Mucosa of stomach (tissue), 1 donor: ENCODE results near the gene SMURF1.

ENCODE experiments used
- H3K27me3 ChIP-seq: one replicate; pipeline ENCODE4 v1.7.0; 2013; ENCODE audit warnings: mild to moderate bottlenecking, low read length; ENCODE audit not compliant: control insufficient read depth, insufficient read depth
- H3K36me3 ChIP-seq: one replicate; pipeline ENCODE4 v1.7.0; 2013; ENCODE audit warnings: low read length; ENCODE audit not compliant: control insufficient read depth, insufficient read depth
- H3K4me1 ChIP-seq: one replicate; pipeline ENCODE4 v1.7.0; 2013; ENCODE audit warnings: mild to moderate bottlenecking, low read length; ENCODE audit not compliant: control insufficient read depth, insufficient read depth
- H3K4me3 ChIP-seq: one replicate; pipeline ENCODE4 v1.7.0; 2013; ENCODE audit warnings: low read length
- H3K9ac ChIP-seq: one replicate; pipeline ENCODE4 v1.7.0; 2013; ENCODE audit warnings: mild to moderate bottlenecking, low read length, moderate library complexity
- H3K9me3 ChIP-seq: one replicate; pipeline ENCODE4 v1.7.0; 2013; ENCODE audit warnings: mild to moderate bottlenecking, low read length, moderate library complexity; ENCODE audit not compliant: control insufficient read depth
- donor health status: Pancreatic carcinoma.

SMURF1 gene

GRCh38 chr7:98991141-98991540, 152.8 kb downstream of the SMURF1 start:
- no peaks in the 10 kb centered on the region for H3K9me3 ChIP-seq
- H3K4me3 ChIP-seq, result no peak overlapping the region
- H3K4me1 ChIP-seq, result no peaks in the 10 kb centered on the region
- no peaks in the 10 kb centered on the region for H3K27me3 ChIP-seq
- peaks cover 20% of the 10 kb centered on the region for H3K36me3 ChIP-seq
- no peak overlapping the region for H3K9ac ChIP-seq

GRCh38 chr7:98990356-98990755, 153.6 kb downstream of the SMURF1 start:
- no peak overlapping the region for H3K9ac ChIP-seq
- no peaks in the 10 kb centered on the region for H3K9me3 ChIP-seq
- H3K4me1 ChIP-seq, result no peaks in the 10 kb centered on the region
- no peaks in the 10 kb centered on the region for H3K27me3 ChIP-seq
- no peak overlapping the region for H3K4me3 ChIP-seq
- peaks cover 19% of the 10 kb centered on the region for H3K36me3 ChIP-seq

- Histone ChIP-seq H3K36me3 (peaks cover 11% of the 10 kb centered on the region), H3K4me3 (no peak overlapping the region), H3K4me1 (no peaks in the 10 kb centered on the region), H3K27me3 (no peaks in the 10 kb centered on the region), H3K9me3 (no peaks in the 10 kb centered on the region), H3K9ac (no peak overlapping the region)
These were observed 155.3 kb downstream of the SMURF1 start for GRCh38 chr7:98988641-98989040.

GRCh38 chr7:98985945-98986344, 158.0 kb downstream of the SMURF1 start:
- H3K4me3 ChIP-seq, result no peak overlapping the region
- no peaks in the 10 kb centered on the region for H3K9me3 ChIP-seq
- peaks cover 11% of the 10 kb centered on the region for H3K36me3 ChIP-seq
- no peaks in the 10 kb centered on the region for H3K4me1 ChIP-seq
- H3K27me3 ChIP-seq, result no peaks in the 10 kb centered on the region
- H3K9ac ChIP-seq, result no peak overlapping the region

- Histone ChIP-seq H3K27me3 (no peaks in the 10 kb centered on the region), H3K4me1 (no peaks in the 10 kb centered on the region), H3K9ac (no peak overlapping the region), H3K9me3 (no peaks in the 10 kb centered on the region), H3K36me3 (peaks cover 11% of the 10 kb centered on the region), H3K4me3 (no peak overlapping the region)
These were observed 158.5 kb downstream of the SMURF1 start for GRCh38 chr7:98985406-98985805.

- no peak overlapping the region for H3K4me3 ChIP-seq
- H3K4me1 ChIP-seq, result no peaks in the 10 kb centered on the region
- no peaks in the 10 kb centered on the region for H3K27me3 ChIP-seq
- H3K9me3 ChIP-seq, result no peaks in the 10 kb centered on the region
- no peak overlapping the region for H3K9ac ChIP-seq
- H3K36me3 ChIP-seq, result peaks cover 6% of the 10 kb centered on the region
These were observed 159.8 kb downstream of the SMURF1 start for GRCh38 chr7:98984126-98984525.

- Histone ChIP-seq H3K4me3 (no peak overlapping the region), H3K27me3 (no peaks in the 10 kb centered on the region), H3K9me3 (no peaks in the 10 kb centered on the region), H3K4me1 (no peaks in the 10 kb centered on the region), H3K36me3 (no peaks in the 10 kb centered on the region), H3K9ac (no peak overlapping the region)
These were observed 161.2 kb downstream of the SMURF1 start for GRCh38 chr7:98982686-98983085.

- Histone ChIP-seq H3K9ac (no peak overlapping the region), H3K9me3 (no peaks in the 10 kb centered on the region), H3K4me1 (no peaks in the 10 kb centered on the region), H3K27me3 (no peaks in the 10 kb centered on the region), H3K36me3 (peaks cover under 1% of the 10 kb centered on the region), H3K4me3 (no peak overlapping the region)
These were observed 162.2 kb downstream of the SMURF1 start for GRCh38 chr7:98981701-98982100.

GRCh38 chr7:98978672-98979071, 165.2 kb downstream of the SMURF1 start:
- peaks cover 14% of the 10 kb centered on the region for H3K36me3 ChIP-seq

More at GRCh38 chr7:98978672-98979071, 165.2 kb downstream of the SMURF1 start:
- Histone ChIP-seq H3K9ac (no peak overlapping the region), H3K27me3 (no peaks in the 10 kb centered on the region), H3K4me1 (no peaks in the 10 kb centered on the region), H3K9me3 (no peaks in the 10 kb centered on the region), H3K4me3 (no peak overlapping the region)
